ENCODE results near the gene MED10. TPM values are rescaled to one million over a fixed set of nuclear protein-coding genes. Genes with fewer than 3 reads are reported as not detected.

MED10 gene
- total RNA-seq, 2 experiments from 2014 or later: 97.2 to 98.0 TPM

GRCh38 chr5:6397536-6398269 lies 19.4 kb upstream of the MED10 start:
- H3K9me3 Mint-ChIP-seq: no peaks in the 10 kb centered on the region
- H3K36me3 ChIP-seq (ENCODE audit: insufficient read depth, low read length): no peaks in the 10 kb centered on the region
- no peak for ATAC-seq (ENCODE audit: poor library complexity)
- no peak overlapping the region for H3K4me3 ChIP-seq (ENCODE audit: low read length)
- intact Hi-C loops (cut with DNase I, micrococcal nuclease): no loop called here
- no peak overlapping the region for H3K27ac Mint-ChIP-seq
- POLR2A ChIA-PET: no interaction called here
- no peak overlapping the region for H3K27ac ChIP-seq (ENCODE audit: low read depth in 1 of 2, low read length in 2 of 2)
- no peak for TF ChIP-seq CTCF (IDR thresholded peaks at IDR 0.05)
- no peak for DNase-seq
- CTCF ChIA-PET: no interaction called here
- no peaks in the 10 kb centered on the region for H3K4me1 ChIP-seq (ENCODE audit: insufficient read depth, low read length)
- no peaks in the 10 kb centered on the region for H3K36me3 Mint-ChIP-seq (ENCODE audit: low read depth)
- peaks cover 3 to 6% of the 10 kb centered on the region in 2 experiments for H3K27me3 ChIP-seq (ENCODE audit: control insufficient read depth in 1 of 2, insufficient read depth in 2 of 2, low read length in 2 of 2)
- H3K4me3 Mint-ChIP-seq: no peak overlapping the region
- no peaks in the 10 kb centered on the region for H3K9me3 ChIP-seq (ENCODE audit: control insufficient read depth in 1 of 2, insufficient read depth in 1 of 2, low read length in 2 of 2)
- H3K4me1 Mint-ChIP-seq (ENCODE audit: low read depth): no peaks in the 10 kb centered on the region
- peaks cover 32% of the 10 kb centered on the region for H3K27me3 Mint-ChIP-seq

DNA sequence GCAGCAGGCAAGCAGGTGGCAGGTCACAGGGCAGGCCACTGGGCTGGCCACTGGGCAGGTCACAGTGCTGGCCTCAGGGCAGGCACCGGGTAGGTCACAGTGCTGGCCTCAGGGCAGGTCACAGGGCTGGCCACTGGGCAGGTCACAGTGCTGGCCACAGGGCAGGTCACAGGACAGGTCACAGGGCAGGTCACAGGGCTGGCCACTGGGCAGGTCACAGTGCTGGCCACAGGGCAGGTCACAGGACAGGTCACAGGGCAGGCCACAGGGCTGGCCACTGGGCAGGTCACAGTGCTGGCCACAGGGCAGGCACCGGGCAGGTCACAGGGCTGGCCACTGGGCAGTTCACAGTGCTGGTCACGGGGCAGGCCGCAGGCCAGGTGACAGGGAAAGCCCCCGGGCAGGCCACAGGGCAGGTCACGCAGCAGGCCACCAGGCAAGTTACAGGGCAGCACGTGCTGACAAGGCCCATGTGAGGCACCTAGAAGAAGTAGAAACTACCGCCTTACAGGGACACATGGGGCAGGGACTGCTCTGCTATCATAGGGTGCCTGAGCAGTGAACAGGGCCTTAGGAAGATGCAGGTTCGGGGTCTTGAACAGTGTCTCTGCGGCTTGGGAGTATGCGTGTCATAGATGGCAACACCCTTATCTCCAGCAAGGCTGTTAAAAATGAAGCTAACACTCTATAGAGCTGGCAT lies 18.6 kb upstream of the MED10 start:
- no peak overlapping the region for H3K4me3 ChIP-seq (ENCODE audit: low read length)
- no peak for DNase-seq
- H3K4me1 ChIP-seq (ENCODE audit: insufficient read depth, low read length): no peaks in the 10 kb centered on the region
- Mint-ChIP-seq H3K27me3 (peaks cover 38% of the 10 kb centered on the region), H3K4me3 (no peak overlapping the region), H3K27ac (no peak overlapping the region), H3K4me1 (ENCODE audit: low read depth) (no peaks in the 10 kb centered on the region), H3K36me3 (ENCODE audit: low read depth) (no peaks in the 10 kb centered on the region), H3K9me3 (no peaks in the 10 kb centered on the region)
- H3K36me3 ChIP-seq (ENCODE audit: insufficient read depth, low read length): no peaks in the 10 kb centered on the region
- no peak for TF ChIP-seq CTCF (IDR thresholded peaks at IDR 0.05)
- H3K27ac ChIP-seq (ENCODE audit: low read depth in 1 of 2, low read length in 2 of 2): no peak overlapping the region
- H3K27me3 ChIP-seq (ENCODE audit: control insufficient read depth in 1 of 2, insufficient read depth in 2 of 2, low read length in 2 of 2): peaks cover 3 to 6% of the 10 kb centered on the region in 2 experiments
- ChIA-PET POLR2A (no interaction called here), CTCF (no interaction called here)
- no peaks in the 10 kb centered on the region for H3K9me3 ChIP-seq (ENCODE audit: control insufficient read depth in 1 of 2, insufficient read depth in 1 of 2, low read length in 2 of 2)
- intact Hi-C loops (cut with DNase I, micrococcal nuclease): no loop called here
- ATAC-seq (ENCODE audit: poor library complexity): no peak

DNA sequence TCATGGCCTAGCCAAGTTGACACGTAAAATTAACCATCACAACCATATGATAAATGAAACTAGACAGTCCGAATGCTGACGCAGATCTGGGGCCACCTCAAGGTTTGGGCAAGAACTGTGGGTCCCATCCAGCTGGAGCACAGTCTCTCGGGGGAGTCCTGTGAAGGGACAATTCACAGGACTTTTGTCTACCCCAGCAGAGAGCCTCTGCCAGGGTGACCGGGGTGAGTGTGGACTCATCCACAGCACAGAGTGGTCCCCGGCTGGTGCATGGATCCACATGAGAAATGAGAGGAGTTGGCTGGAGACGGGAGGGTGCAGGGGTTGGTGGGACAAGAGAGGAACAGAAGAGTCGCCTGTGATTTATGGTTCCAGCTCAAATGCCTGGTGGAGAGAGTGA lies 17.7 kb upstream of the MED10 start:
- H3K4me3 ChIP-seq (ENCODE audit: low read length): no peak overlapping the region
- H3K36me3 ChIP-seq (ENCODE audit: insufficient read depth, low read length): no peaks in the 10 kb centered on the region
- intact Hi-C loops (cut with DNase I, micrococcal nuclease): no loop called here
- Mint-ChIP-seq H3K4me3 (no peak overlapping the region), H3K4me1 (ENCODE audit: low read depth) (no peaks in the 10 kb centered on the region), H3K27ac (no peak overlapping the region), H3K9me3 (no peaks in the 10 kb centered on the region), H3K27me3 (peaks cover 38% of the 10 kb centered on the region), H3K36me3 (ENCODE audit: low read depth) (no peaks in the 10 kb centered on the region)
- no peak for ATAC-seq (ENCODE audit: poor library complexity)
- ChIA-PET POLR2A (no interaction called here), CTCF (no interaction called here)
- H3K4me1 ChIP-seq (ENCODE audit: insufficient read depth, low read length): no peaks in the 10 kb centered on the region
- no peak overlapping the region for H3K27ac ChIP-seq (ENCODE audit: low read depth in 1 of 2, low read length in 2 of 2)
- DNase-seq: no peak
- H3K9me3 ChIP-seq (ENCODE audit: control insufficient read depth in 1 of 2, insufficient read depth in 1 of 2, low read length in 2 of 2): no peaks in the 10 kb centered on the region
- no peak for TF ChIP-seq CTCF (IDR thresholded peaks at IDR 0.05)
- peaks cover 3 to 11% of the 10 kb centered on the region in 2 experiments for H3K27me3 ChIP-seq (ENCODE audit: control insufficient read depth in 1 of 2, insufficient read depth in 2 of 2, low read length in 2 of 2)

Data from CD4-positive, alpha-beta T cell (primary cell).